GM18909 (cell line): ENCODE measurements around the gene GABRR3.
A peak's percentile ranks its signal among the peaks of the same experiment; 100 is the strongest.

Source experiments
- ATAC-seq: cut with Tn5 transposase; IDR thresholded peaks from one replicate; pipeline ENCODE4 v1.9.1; 2021; ENCODE audit warnings: mild to moderate bottlenecking; ENCODE audit not compliant: unreplicated experiment, poor library complexity

Gene GABRR3

GRCh38 chr3:98035208-98035607, at the start of gene GABRR3:
TSS of gene GABRR3 (minus strand) at chr3:98035315. CDS start at chr3:98034987, 328 bp downstream.
- ATAC-seq, result no peak

- ATAC-seq, result no peak
Measured at GRCh38 chr3:98073486-98073885, 38.4 kb upstream of the GABRR3 start.

GRCh38 chr3:98070840-98071239, 35.7 kb upstream of the GABRR3 start:
- no peak for ATAC-seq

- ATAC-seq, result no peak
Measured at GRCh38 chr3:98068824-98069223, 33.7 kb upstream of the GABRR3 start.

GRCh38 chr3:98058244-98058960, 23.3 kb upstream of the GABRR3 start:
- ATAC-seq, result no peak

GRCh38 chr3:98057631-98058030, 22.5 kb upstream of the GABRR3 start:
- ATAC-seq, result no peak

- ATAC-seq, result no peak
Measured at GRCh38 chr3:98056035-98056434, 20.9 kb upstream of the GABRR3 start.

- no peak for ATAC-seq
Measured at GRCh38 chr3:98049271-98049670, 14.2 kb upstream of the GABRR3 start.

- no peak for ATAC-seq
Measured at GRCh38 chr3:98048586-98048985, 13.5 kb upstream of the GABRR3 start.

- no peak for ATAC-seq
Measured at GRCh38 chr3:98041350-98041749, 6.2 kb upstream of the GABRR3 start.

GRCh38 chr3:98039322-98040024, 4.4 kb upstream of the GABRR3 start:
- ATAC-seq, result peak; percentile 97

GRCh38 chr3:98038876-98039275, 3.8 kb upstream of the GABRR3 start:
- ATAC-seq, result no peak

- no peak for ATAC-seq
Measured at GRCh38 chr3:98038286-98038685, 3.2 kb upstream of the GABRR3 start.

GRCh38 chr3:98034486-98034885, 629 bp downstream of the GABRR3 start:
- ATAC-seq, result no peak

- ATAC-seq, result no peak
Measured at GRCh38 chr3:98034036-98034435, 1.1 kb downstream of the GABRR3 start.

GRCh38 chr3:98032904-98033303, 2.2 kb downstream of the GABRR3 start:
- no peak for ATAC-seq

- no peak for ATAC-seq
Measured at GRCh38 chr3:98032265-98032664, 2.9 kb downstream of the GABRR3 start.

- no peak for ATAC-seq
Measured at GRCh38 chr3:98029083-98029482, 6.0 kb downstream of the GABRR3 start.

- peak; percentile 67 for ATAC-seq
Measured at GRCh38 chr3:98027085-98027446, 8.0 kb downstream of the GABRR3 start.

- ATAC-seq, result peak; percentile 71
Measured at GRCh38 chr3:98026425-98027084, 8.6 kb downstream of the GABRR3 start.

GRCh38 chr3:98025392-98025945, 9.6 kb downstream of the GABRR3 start:
- ATAC-seq, result no peak
